A673 (cell line): ENCODE data around the gene PLA2G6. TPM values are rescaled to one million over a fixed set of nuclear protein-coding genes. Genes with fewer than 3 reads are reported as not detected.

Experiments
- BruUV-seq: library from RNA; stranded (reverse); fragments of 400-500 nt; replicated peaks from 2 replicates; lab custom pipeline; 2021; lab: Mats Ljungman, UMichigan
- CTCF ChIA-PET: fragments of 300-600 bp; sonication (Branson Sonifier 250); formaldehyde crosslinking; loops from one replicate; lab custom pipeline; 2022; ENCODE audit warnings: antibody characterized with exemption; lab: Charles Lee
- POLR2A ChIA-PET: fragments of 300-600 bp; sonication (Branson Sonifier 250); formaldehyde crosslinking; loops from one replicate; lab custom pipeline; 2022; ENCODE audit warnings: antibody characterized with exemption; ENCODE audit not compliant: low non-redundant PET; lab: Charles Lee
- DNase-seq: peaks from one replicate; pipeline ENCODE4 v3.0.0-alpha.2; 2015; ENCODE audit warnings: low spot score
- H3K27ac ChIP-seq: fragments of 200-600 bp; sonication (generic); 2 replicates; pipeline ENCODE4 v1.5.1; 2016; ENCODE audit warnings: mixed run types, low read depth, mild to moderate bottlenecking, mixed read lengths, antibody characterized with exemption, low read length; ENCODE audit not compliant: poor library complexity, severe bottlenecking
- H3K27me3 ChIP-seq: fragments of 200-600 bp; sonication (generic); replicated peaks from 2 replicates; pipeline ENCODE4 v1.6.1; 2017; ENCODE audit warnings: mixed run types, low read depth, mild to moderate bottlenecking, mixed read lengths, antibody characterized with exemption, low read length; ENCODE audit not compliant: insufficient read depth, poor library complexity
- H3K36me3 ChIP-seq: fragments of 200-600 bp; sonication (generic); 2 replicates; pipeline ENCODE4 v1.6.1; 2016; ENCODE audit warnings: mixed run types, mild to moderate bottlenecking, mixed read lengths, antibody characterized with exemption, low read length; ENCODE audit not compliant: insufficient read depth, poor library complexity, severe bottlenecking
- H3K4me1 ChIP-seq: fragments of 200-600 bp; sonication (generic); 2 replicates; pipeline ENCODE4 v1.6.1; 2017; ENCODE audit warnings: mixed run types, mild to moderate bottlenecking, mixed read lengths, antibody characterized with exemption, low read length; ENCODE audit not compliant: insufficient read depth, poor library complexity, severe bottlenecking
- H3K4me3 ChIP-seq: fragments of 200-600 bp; sonication (generic); 2 replicates; pipeline ENCODE4 v1.5.1; 2016; ENCODE audit warnings: low read depth, mixed run types, mild to moderate bottlenecking, mixed read lengths, low read length; ENCODE audit not compliant: poor library complexity, severe bottlenecking
- H3K9me3 ChIP-seq: fragments of 200-600 bp; sonication (generic); 2 replicates; pipeline ENCODE4 v1.6.1; 2016; ENCODE audit warnings: mixed run types, low read depth, mild to moderate bottlenecking, mixed read lengths, antibody characterized with exemption, low read length; ENCODE audit not compliant: poor library complexity, severe bottlenecking
- CTCF ChIP-seq: fragments of 300-800, 200-600 bp; sonication (generic); conservative IDR thresholded peaks from 2 replicates; pipeline ENCODE4 v1.5.1; 2017; ENCODE audit warnings: low read depth, mild to moderate bottlenecking, antibody characterized with exemption, low read length, moderate library complexity, mixed read lengths
- EZH2 ChIP-seq: fragments of 200-600 bp; sonication (generic); IDR thresholded peaks from 2 replicates; pipeline ENCODE4 v1.6.1; 2017; ENCODE audit warnings: borderline replicate concordance, low read depth, mild to moderate bottlenecking, mixed read lengths, antibody characterized with exemption, low read length; ENCODE audit not compliant: poor library complexity, severe bottlenecking
- intact Hi-C: fragments of 100-400 bp; cut with micrococcal nuclease; formaldehyde crosslinking; loops from one replicate; pipeline ENCODE4 v1.10.0; 2022; ENCODE audit not compliant: unreplicated experiment
- total RNA-seq: library from RNA; stranded (reverse); gene quantifications from 2 replicates; pipeline ENCODE4 v1.2.3, GENCODE V29; 2021

PLA2G6 gene
- total RNA-seq, 1 experiment from 2014 or later: 31.8 TPM

GRCh38 chr22:38069372-38070249 is 112.0 kb downstream of the PLA2G6 start:
- Histone ChIP-seq H3K27ac (no peak overlapping the region), H3K4me3 (no peak overlapping the region), H3K36me3 (no peaks in the 10 kb centered on the region), H3K4me1 (no peaks in the 10 kb centered on the region), H3K27me3 (no peaks in the 10 kb centered on the region), H3K9me3 (no peaks in the 10 kb centered on the region)
- ChIA-PET POLR2A (no interaction called here), CTCF (no interaction called here)
- BruUV-seq: no TSS peak
- no peak for DNase-seq
- intact Hi-C loops: no loop called here
- TF ChIP-seq EZH2 (no peak), CTCF (peak; percentile 58)

- H3K27ac ChIP-seq: no peak overlapping the region
- no peaks in the 10 kb centered on the region for H3K9me3 ChIP-seq
- ChIA-PET POLR2A (interaction anchor here (0.6 kb wide), 1 partner anchor 1034 kb away, joined by 4 read pairs; no protein-coding TSS in a partner anchor), CTCF (no interaction called here)
- no peaks in the 10 kb centered on the region for H3K4me1 ChIP-seq
- intact Hi-C loops: no loop called here
- no peak overlapping the region for H3K4me3 ChIP-seq
- TF ChIP-seq CTCF (no peak), EZH2 (no peak)
- H3K27me3 ChIP-seq: no peaks in the 10 kb centered on the region
- no TSS peak for BruUV-seq
- H3K36me3 ChIP-seq: no peaks in the 10 kb centered on the region
- DNase-seq: no peak
Measured at GRCh38 chr22:38068641-38069371, 112.8 kb downstream of the PLA2G6 start.

GRCh38 chr22:38067761-38068360 is 113.8 kb downstream of the PLA2G6 start:
- no peak for DNase-seq
- Histone ChIP-seq H3K9me3 (no peaks in the 10 kb centered on the region), H3K4me1 (no peaks in the 10 kb centered on the region), H3K4me3 (no peak overlapping the region), H3K27me3 (no peaks in the 10 kb centered on the region), H3K27ac (no peak overlapping the region), H3K36me3 (no peaks in the 10 kb centered on the region)
- intact Hi-C loops: no loop called here
- ChIA-PET POLR2A (interaction anchor here (0.6 kb wide), 1 partner anchor 1035 kb away, joined by 4 read pairs; no protein-coding TSS in a partner anchor), CTCF (no interaction called here)
- TF ChIP-seq EZH2: no peak
- TF ChIP-seq CTCF: no peak
- no TSS peak for BruUV-seq
